HEK293 (cell line): Measurements from ENCODE around the gene CAMK2D.

Experiments used
- GLI2 ChIP-seq: fragments of 450-650 bp; formaldehyde crosslinking; IDR thresholded peaks from 2 replicates; pipeline ENCODE4; 2017; ENCODE audit warnings: missing biosample characterization, missing genetic modification characterization, low read depth, borderline replicate concordance
- HOXC10 ChIP-seq: sonication (generic); formaldehyde crosslinking; IDR thresholded peaks from 2 replicates; pipeline ENCODE4 v1.8.1; 2023; ENCODE audit warnings: mild to moderate bottlenecking, missing genetic modification reagents
- MEIS1 ChIP-seq: sonication (generic); formaldehyde crosslinking; IDR thresholded peaks from 2 replicates; pipeline ENCODE4 v1.8.1; 2022; ENCODE audit warnings: missing genetic modification reagents, mild to moderate bottlenecking, borderline replicate concordance
- PRDM6 ChIP-seq: fragments of 450-650 bp; formaldehyde crosslinking; IDR thresholded peaks from 2 replicates; pipeline ENCODE4 v1.5.1; 2017; ENCODE audit warnings: missing biosample characterization, missing genetic modification characterization
- SCRT1 ChIP-seq: fragments of 450-650 bp; formaldehyde crosslinking; IDR thresholded peaks from 2 replicates; pipeline ENCODE4 v1.5.1; 2016; ENCODE audit warnings: missing biosample characterization, missing genetic modification characterization, borderline replicate concordance
- ZFP37 ChIP-seq: fragments of 450-650 bp; formaldehyde crosslinking; IDR thresholded peaks from 2 replicates; pipeline ENCODE4 v1.5.1; 2016; ENCODE audit warnings: missing biosample characterization, missing genetic modification characterization
- ZIC2 ChIP-seq: fragments of 450-650 bp; formaldehyde crosslinking; IDR thresholded peaks from 2 replicates; pipeline ENCODE4 v1.5.1; 2016; ENCODE audit warnings: missing biosample characterization, missing genetic modification characterization
- ZNF10 ChIP-seq: fragments of 450-650 bp; formaldehyde crosslinking; IDR thresholded peaks from 2 replicates; pipeline ENCODE4 v1.5.1; 2017; ENCODE audit warnings: missing biosample characterization, missing genetic modification characterization
- ZNF112 ChIP-seq: fragments of 450-650 bp; formaldehyde crosslinking; IDR thresholded peaks from 2 replicates; pipeline ENCODE4 v1.5.0; 2017; ENCODE audit warnings: missing biosample characterization, missing genetic modification characterization
- ZNF148 ChIP-seq: fragments of 450-650 bp; formaldehyde crosslinking; IDR thresholded peaks from 2 replicates; pipeline ENCODE4 v1.5.0; 2017; ENCODE audit warnings: missing biosample characterization, missing genetic modification characterization, borderline replicate concordance
- ZNF16 ChIP-seq: fragments of 450-650 bp; formaldehyde crosslinking; IDR thresholded peaks from 2 replicates; pipeline ENCODE4 v1.5.1; 2016; ENCODE audit warnings: low read depth, missing biosample characterization, missing genetic modification characterization
- ZNF366 ChIP-seq: fragments of 450-650 bp; formaldehyde crosslinking; conservative IDR thresholded peaks from 2 replicates; pipeline ENCODE4 v1.5.1; 2016; ENCODE audit warnings: missing biosample characterization, missing genetic modification characterization
- ZNF423 ChIP-seq: fragments of 450-650 bp; formaldehyde crosslinking; IDR thresholded peaks from 2 replicates; pipeline ENCODE4 v1.5.1; 2016; ENCODE audit warnings: missing biosample characterization, missing genetic modification characterization
- ZNF473 ChIP-seq: fragments of 450-650 bp; formaldehyde crosslinking; IDR thresholded peaks from 2 replicates; pipeline ENCODE4 v1.5.1; 2017; ENCODE audit warnings: missing biosample characterization, missing genetic modification characterization
- ZNF510 ChIP-seq: fragments of 450-650 bp; formaldehyde crosslinking; IDR thresholded peaks from 2 replicates; pipeline ENCODE4 v1.5.1; 2018; ENCODE audit warnings: mild to moderate bottlenecking, missing genetic modification characterization, missing biosample characterization; ENCODE audit not compliant: insufficient replicate concordance
- ZNF518A ChIP-seq: fragments of 450-650 bp; formaldehyde crosslinking; conservative IDR thresholded peaks from 2 replicates; pipeline ENCODE4 v1.5.1; 2016; ENCODE audit warnings: low read depth, missing biosample characterization, missing genetic modification characterization
- ZNF521 ChIP-seq: fragments of 450-650 bp; formaldehyde crosslinking; IDR thresholded peaks from 2 replicates; pipeline ENCODE4 v1.5.1; 2017; ENCODE audit warnings: missing biosample characterization, mild to moderate bottlenecking, missing genetic modification characterization
- ZNF707 ChIP-seq: fragments of 450-650 bp; formaldehyde crosslinking; IDR thresholded peaks from 2 replicates; pipeline ENCODE4 v1.5.1; 2016; ENCODE audit warnings: missing biosample characterization, missing genetic modification characterization
- TF ChIP-seq, protein P1 (sequence below): fragments of 450-650 bp; IDR thresholded peaks from 2 replicates; pipeline ENCODE4 v1.5.1; 2018; ENCODE audit warnings: missing biosample characterization, mild to moderate bottlenecking, missing genetic modification characterization
- TF ChIP-seq, protein P2 (sequence below): fragments of 450-650 bp; formaldehyde crosslinking; IDR thresholded peaks from 2 replicates; pipeline ENCODE4 v1.5.1; 2016; ENCODE audit warnings: missing biosample characterization, missing genetic modification characterization, low read depth
- TF ChIP-seq, protein P3 (sequence below): fragments of 450-650 bp; formaldehyde crosslinking; IDR thresholded peaks from 2 replicates; pipeline ENCODE4 v1.5.1; 2017; ENCODE audit warnings: missing biosample characterization, missing genetic modification characterization
- TF ChIP-seq, protein P4 (sequence below): fragments of 450-650 bp; formaldehyde crosslinking; IDR thresholded peaks from 2 replicates; pipeline ENCODE4 v1.5.1; 2016; ENCODE audit warnings: missing biosample characterization, missing genetic modification characterization

CAMK2D gene

DNA sequence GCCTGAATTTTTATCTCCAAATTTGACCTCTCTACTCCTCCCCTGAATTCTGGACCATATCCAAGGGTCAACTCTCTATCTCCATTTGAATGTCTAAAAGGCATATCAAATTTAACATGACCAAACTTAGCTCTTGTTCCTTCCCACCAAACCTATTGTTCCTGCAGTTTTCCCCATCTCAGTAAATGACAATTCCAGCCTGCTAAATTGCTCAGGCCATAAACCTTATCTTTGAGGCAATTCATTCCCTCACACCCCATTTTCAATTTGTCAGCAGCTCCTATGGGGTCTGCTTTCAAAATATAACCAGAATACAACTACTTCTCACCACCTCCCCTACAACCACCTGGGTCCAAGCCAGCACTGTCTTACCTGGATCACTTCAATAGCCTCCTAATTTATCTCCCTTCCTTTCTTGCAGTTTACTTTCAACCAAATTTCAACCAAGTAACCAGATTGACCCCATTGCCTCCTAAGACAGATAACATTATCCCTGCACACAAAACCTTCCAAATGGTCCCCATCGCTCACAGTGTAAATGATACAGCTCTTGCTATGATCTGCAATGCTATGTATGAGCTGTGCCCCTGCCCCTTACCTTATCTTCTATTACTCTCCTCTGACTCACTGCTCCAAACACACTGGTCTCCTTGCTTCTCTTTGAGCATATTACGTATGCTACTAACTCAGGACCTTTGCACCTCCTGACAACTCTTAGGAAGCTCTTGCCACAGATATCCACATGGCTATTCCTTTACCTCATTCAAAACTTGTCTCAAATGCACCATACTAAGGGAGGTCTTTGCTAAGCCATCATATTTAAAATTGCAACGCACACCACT, 66.0 kb downstream of the CAMK2D start (continued):
- TF ChIP-seq ZNF473 (tag by site-specific recombination): no peak
- no peak for TF ChIP-seq ZFP37 (tag by site-specific recombination)
- TF ChIP-seq SCRT1: no peak
- TF ChIP-seq, protein P1, sequence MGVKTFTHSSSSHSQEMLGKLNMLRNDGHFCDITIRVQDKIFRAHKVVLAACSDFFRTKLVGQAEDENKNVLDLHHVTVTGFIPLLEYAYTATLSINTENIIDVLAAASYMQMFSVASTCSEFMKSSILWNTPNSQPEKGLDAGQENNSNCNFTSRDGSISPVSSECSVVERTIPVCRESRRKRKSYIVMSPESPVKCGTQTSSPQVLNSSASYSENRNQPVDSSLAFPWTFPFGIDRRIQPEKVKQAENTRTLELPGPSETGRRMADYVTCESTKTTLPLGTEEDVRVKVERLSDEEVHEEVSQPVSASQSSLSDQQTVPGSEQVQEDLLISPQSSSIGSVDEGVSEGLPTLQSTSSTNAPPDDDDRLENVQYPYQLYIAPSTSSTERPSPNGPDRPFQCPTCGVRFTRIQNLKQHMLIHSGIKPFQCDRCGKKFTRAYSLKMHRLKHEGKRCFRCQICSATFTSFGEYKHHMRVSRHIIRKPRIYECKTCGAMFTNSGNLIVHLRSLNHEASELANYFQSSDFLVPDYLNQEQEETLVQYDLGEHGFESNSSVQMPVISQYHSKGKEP (tag by site-specific recombination): 0 out of 2 replicates have a peak, but pooled peaks have one; percentile 25
- TF ChIP-seq ZNF423 (tag by site-specific recombination): no peak
- TF ChIP-seq PRDM6 (tag by site-specific recombination): peak; percentile 91
- TF ChIP-seq ZNF521 (tag by site-specific recombination): no peak
- no peak for TF ChIP-seq ZNF707 (tag by site-specific recombination)
- TF ChIP-seq ZIC2 (tag by site-specific recombination): no peak
- no peak for TF ChIP-seq ZNF10 (tag by site-specific recombination)
- TF ChIP-seq MEIS1 (CRISPR knock-in tag): no peak
- TF ChIP-seq, protein P2, sequence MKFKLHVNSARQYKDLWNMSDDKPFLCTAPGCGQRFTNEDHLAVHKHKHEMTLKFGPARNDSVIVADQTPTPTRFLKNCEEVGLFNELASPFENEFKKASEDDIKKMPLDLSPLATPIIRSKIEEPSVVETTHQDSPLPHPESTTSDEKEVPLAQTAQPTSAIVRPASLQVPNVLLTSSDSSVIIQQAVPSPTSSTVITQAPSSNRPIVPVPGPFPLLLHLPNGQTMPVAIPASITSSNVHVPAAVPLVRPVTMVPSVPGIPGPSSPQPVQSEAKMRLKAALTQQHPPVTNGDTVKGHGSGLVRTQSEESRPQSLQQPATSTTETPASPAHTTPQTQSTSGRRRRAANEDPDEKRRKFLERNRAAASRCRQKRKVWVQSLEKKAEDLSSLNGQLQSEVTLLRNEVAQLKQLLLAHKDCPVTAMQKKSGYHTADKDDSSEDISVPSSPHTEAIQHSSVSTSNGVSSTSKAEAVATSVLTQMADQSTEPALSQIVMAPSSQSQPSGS: no peak
- no peak for TF ChIP-seq ZNF366 (tag by site-specific recombination)
- no peak for TF ChIP-seq ZNF112
- TF ChIP-seq, protein P3, sequence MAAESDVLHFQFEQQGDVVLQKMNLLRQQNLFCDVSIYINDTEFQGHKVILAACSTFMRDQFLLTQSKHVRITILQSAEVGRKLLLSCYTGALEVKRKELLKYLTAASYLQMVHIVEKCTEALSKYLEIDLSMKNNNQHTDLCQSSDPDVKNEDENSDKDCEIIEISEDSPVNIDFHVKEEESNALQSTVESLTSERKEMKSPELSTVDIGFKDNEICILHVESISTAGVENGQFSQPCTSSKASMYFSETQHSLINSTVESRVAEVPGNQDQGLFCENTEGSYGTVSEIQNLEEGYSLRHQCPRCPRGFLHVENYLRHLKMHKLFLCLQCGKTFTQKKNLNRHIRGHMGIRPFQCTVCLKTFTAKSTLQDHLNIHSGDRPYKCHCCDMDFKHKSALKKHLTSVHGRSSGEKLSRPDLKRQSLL (tag by site-specific recombination): no peak
- no peak for TF ChIP-seq ZNF16 (tag by site-specific recombination)
- no peak for TF ChIP-seq ZNF148 (tag by site-specific recombination)
- no peak for TF ChIP-seq ZNF510 (tag by site-specific recombination)
- no peak for TF ChIP-seq GLI2 (tag by site-specific recombination)
- TF ChIP-seq, protein P4, sequence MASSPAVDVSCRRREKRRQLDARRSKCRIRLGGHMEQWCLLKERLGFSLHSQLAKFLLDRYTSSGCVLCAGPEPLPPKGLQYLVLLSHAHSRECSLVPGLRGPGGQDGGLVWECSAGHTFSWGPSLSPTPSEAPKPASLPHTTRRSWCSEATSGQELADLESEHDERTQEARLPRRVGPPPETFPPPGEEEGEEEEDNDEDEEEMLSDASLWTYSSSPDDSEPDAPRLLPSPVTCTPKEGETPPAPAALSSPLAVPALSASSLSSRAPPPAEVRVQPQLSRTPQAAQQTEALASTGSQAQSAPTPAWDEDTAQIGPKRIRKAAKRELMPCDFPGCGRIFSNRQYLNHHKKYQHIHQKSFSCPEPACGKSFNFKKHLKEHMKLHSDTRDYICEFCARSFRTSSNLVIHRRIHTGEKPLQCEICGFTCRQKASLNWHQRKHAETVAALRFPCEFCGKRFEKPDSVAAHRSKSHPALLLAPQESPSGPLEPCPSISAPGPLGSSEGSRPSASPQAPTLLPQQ (tag by site-specific recombination): no peak
- no peak for TF ChIP-seq ZNF518A
- TF ChIP-seq HOXC10 (CRISPR knock-in tag): no peak
